H9 (cell line): ENCODE data around the gene ERC2. TPM values are rescaled to one million over a fixed set of nuclear protein-coding genes. Genes with fewer than 3 reads are reported as not detected.
A peak's percentile ranks its signal among the peaks of the same experiment; 100 is the strongest.

ENCODE experiments used
- DNase-seq: peaks from one replicate; pipeline ENCODE4 v3.0.0-alpha.2; 2017
- H2AFZ ChIP-seq: one replicate; pipeline ENCODE4 v1.6.1; 2013; ENCODE audit warnings: mild to moderate bottlenecking, low read length, control low read depth, moderate library complexity
- H2AK5ac ChIP-seq: 2 replicates; pipeline ENCODE4 v1.6.1; 2013; ENCODE audit warnings: low read length, control low read depth, mixed read lengths; ENCODE audit not compliant: insufficient read length
- H2BK120ac ChIP-seq: one replicate; pipeline ENCODE4 v1.6.1; 2013; ENCODE audit warnings: low read depth, mild to moderate bottlenecking, low read length, control low read depth, inconsistent platforms; ENCODE audit not compliant: poor library complexity, severe bottlenecking
- H2BK12ac ChIP-seq: 2 replicates; pipeline ENCODE4 v1.6.1; 2013; ENCODE audit warnings: low read length, control low read depth, mixed read lengths, low read depth; ENCODE audit not compliant: insufficient read length
- H2BK15ac ChIP-seq: 2 replicates; pipeline ENCODE4 v1.6.1; 2013; ENCODE audit warnings: low read depth, low read length, control low read depth
- H2BK20ac ChIP-seq: one replicate; pipeline ENCODE4 v1.6.1; 2013; ENCODE audit warnings: low read depth, mild to moderate bottlenecking, low read length, control low read depth, inconsistent platforms; ENCODE audit not compliant: poor library complexity, severe bottlenecking
- H2BK5ac ChIP-seq: 2 replicates; pipeline ENCODE4 v1.6.1; 2013; ENCODE audit warnings: low read length, control low read depth, mixed read lengths; ENCODE audit not compliant: insufficient read length
- H3K14ac ChIP-seq: 2 replicates; pipeline ENCODE4 v1.6.1; 2013; ENCODE audit warnings: low read length, control low read depth; ENCODE audit not compliant: insufficient read depth
- H3K18ac ChIP-seq: 2 replicates; pipeline ENCODE4 v1.6.1; 2013; ENCODE audit warnings: low read depth, mild to moderate bottlenecking, mixed read lengths, low read length, control low read depth; ENCODE audit not compliant: insufficient read length
- H3K23ac ChIP-seq: 2 replicates; pipeline ENCODE4 v1.6.1; 2013; ENCODE audit warnings: low read length, control low read depth, mixed read lengths, low read depth; ENCODE audit not compliant: insufficient read length
- H3K23me2 ChIP-seq: 2 replicates; pipeline ENCODE4 v1.6.1; 2013; ENCODE audit warnings: low read depth, mild to moderate bottlenecking, mixed read lengths, low read length, control low read depth; ENCODE audit not compliant: insufficient read length, poor library complexity, severe bottlenecking
- H3K27ac ChIP-seq: 2 replicates; pipeline ENCODE4 v1.5.1; 2013; ENCODE audit warnings: low read length, control low read depth, mixed read lengths, low read depth; ENCODE audit not compliant: insufficient read length
- H3K27me3 ChIP-seq: 2 replicates; pipeline ENCODE4 v1.6.1; 2013; ENCODE audit warnings: low read length, control low read depth, inconsistent platforms; ENCODE audit not compliant: insufficient read depth
- H3K4ac ChIP-seq: 2 replicates; pipeline ENCODE4 v1.6.1; 2013; ENCODE audit warnings: low read depth, mild to moderate bottlenecking, control low read depth, inconsistent platforms, low read length, moderate library complexity
- H3K4me1 ChIP-seq: 2 replicates; pipeline ENCODE4 v1.6.1; 2013; ENCODE audit warnings: low read length, control low read depth, inconsistent platforms; ENCODE audit not compliant: insufficient read depth
- H3K4me2 ChIP-seq: 2 replicates; pipeline ENCODE4 v1.6.1; 2013; ENCODE audit warnings: low read length, control low read depth, mixed read lengths; ENCODE audit not compliant: insufficient read length, insufficient read depth
- H3K56ac ChIP-seq: 2 replicates; pipeline ENCODE4 v1.6.1; 2013; ENCODE audit warnings: low read depth, mild to moderate bottlenecking, mixed read lengths, low read length, control low read depth; ENCODE audit not compliant: insufficient read length
- H3K79me1 ChIP-seq: 2 replicates; pipeline ENCODE4 v1.6.1; 2013; ENCODE audit warnings: low read depth, mild to moderate bottlenecking, moderate library complexity, low read length, control low read depth, inconsistent platforms; ENCODE audit not compliant: insufficient read depth, poor library complexity, severe bottlenecking
- H3K79me2 ChIP-seq: 2 replicates; pipeline ENCODE4 v1.6.1; 2013; ENCODE audit warnings: low read length, control low read depth, inconsistent platforms; ENCODE audit not compliant: insufficient read depth
- H3K9ac ChIP-seq: 2 replicates; pipeline ENCODE4 v1.6.1; 2013; ENCODE audit warnings: low read length, control low read depth, mixed read lengths; ENCODE audit not compliant: insufficient read length; ENCODE audit errors: extremely low read depth
- H3K9me3 ChIP-seq: one replicate; pipeline ENCODE4 v1.6.1; 2013; ENCODE audit warnings: low read depth, low read length, inconsistent platforms; ENCODE audit not compliant: control insufficient read depth
- H3T11ph ChIP-seq: one replicate; pipeline ENCODE4 v1.6.1; 2013; ENCODE audit warnings: mild to moderate bottlenecking, low read length, control low read depth, inconsistent platforms
- H4K20me1 ChIP-seq: one replicate; pipeline ENCODE4 v1.6.1; 2013; ENCODE audit not compliant: control insufficient read depth, insufficient read length, insufficient read depth
- H4K5ac ChIP-seq: 2 replicates; pipeline ENCODE4 v1.6.1; 2013; ENCODE audit warnings: low read depth, mild to moderate bottlenecking, mixed read lengths, low read length, control low read depth; ENCODE audit not compliant: insufficient read length
- H4K8ac ChIP-seq: replicated peaks from 2 replicates; pipeline ENCODE4 v1.6.1; 2013; ENCODE audit warnings: low read length, control low read depth, mixed read lengths, low read depth; ENCODE audit not compliant: insufficient read length
- H4K91ac ChIP-seq: 2 replicates; pipeline ENCODE4 v1.6.1; 2013; ENCODE audit warnings: low read depth, mild to moderate bottlenecking, moderate library complexity, mixed read lengths, low read length, control low read depth; ENCODE audit not compliant: insufficient read length
- H3K27ac Mint-ChIP-seq, 3 experiments: 2 replicates in 2 of 3; 3 replicates in 1 of 3; pipeline ENCODE4 v1.8.0; 2020 to 2021; ENCODE audit warnings: mixed read lengths in 3 of 3, mild to moderate bottlenecking in 1 of 3, moderate library complexity in 1 of 3
- H3K27me3 Mint-ChIP-seq: 2 replicates; pipeline ENCODE4 v1.8.0; 2021; ENCODE audit warnings: low read depth, mild to moderate bottlenecking, moderate library complexity, mixed read lengths
- H3K36me3 Mint-ChIP-seq, 3 experiments: 2 replicates in 2 of 3; 3 replicates in 1 of 3; pipeline ENCODE4 v1.8.0; 2020 to 2021; ENCODE audit warnings: low read depth in 3 of 3, mixed read lengths in 3 of 3; ENCODE audit not compliant: insufficient read depth in 1 of 3
- H3K4me1 Mint-ChIP-seq, 2 experiments: 2 replicates each; pipeline ENCODE4 v1.8.0; 2020; ENCODE audit warnings: mixed read lengths in 2 of 2
- H3K4me3 Mint-ChIP-seq, 2 experiments: 2 replicates in 1 of 2; 3 replicates in 1 of 2; pipeline ENCODE4 v1.8.0; 2020 to 2021; ENCODE audit warnings: mild to moderate bottlenecking in 2 of 2, mixed read lengths in 2 of 2, moderate library complexity in 1 of 2
- H3K9me3 Mint-ChIP-seq, 2 experiments: 2 replicates in 1 of 2; 3 replicates in 1 of 2; pipeline ENCODE4 v1.8.0; 2020; ENCODE audit warnings: mild to moderate bottlenecking in 2 of 2, mixed read lengths in 2 of 2, moderate library complexity in 1 of 2
- CTCF ChIP-seq: fragments of 200-600 bp; sonication (generic); conservative IDR thresholded peaks from 3 replicates; pipeline ENCODE4 v1.8.0; 2021; ENCODE audit warnings: antibody characterized with exemption, mild to moderate bottlenecking
- WGBS: extraction: QIAGEN DNeasy Blood & Tissue Kit; methylation state at CpG from one replicate; pipeline ENCODE4 v1.1.7; 2013; ENCODE audit warnings: missing lambda C conversion rate, low lambda C conversion rate, mixed read lengths; ENCODE audit not compliant: insufficient read length; ENCODE audit errors: extremely low coverage; 5-methylcytosine and 5-hydroxymethylcytosine counted together
- total RNA-seq: library from RNA; stranded (reverse); gene quantifications from 2 replicates; pipeline ENCODE4 v1.2.1, GENCODE V29; 2021

The ERC2 gene
- total RNA-seq, 1 experiment from 2014 or later, result 15.4 TPM

DNA sequence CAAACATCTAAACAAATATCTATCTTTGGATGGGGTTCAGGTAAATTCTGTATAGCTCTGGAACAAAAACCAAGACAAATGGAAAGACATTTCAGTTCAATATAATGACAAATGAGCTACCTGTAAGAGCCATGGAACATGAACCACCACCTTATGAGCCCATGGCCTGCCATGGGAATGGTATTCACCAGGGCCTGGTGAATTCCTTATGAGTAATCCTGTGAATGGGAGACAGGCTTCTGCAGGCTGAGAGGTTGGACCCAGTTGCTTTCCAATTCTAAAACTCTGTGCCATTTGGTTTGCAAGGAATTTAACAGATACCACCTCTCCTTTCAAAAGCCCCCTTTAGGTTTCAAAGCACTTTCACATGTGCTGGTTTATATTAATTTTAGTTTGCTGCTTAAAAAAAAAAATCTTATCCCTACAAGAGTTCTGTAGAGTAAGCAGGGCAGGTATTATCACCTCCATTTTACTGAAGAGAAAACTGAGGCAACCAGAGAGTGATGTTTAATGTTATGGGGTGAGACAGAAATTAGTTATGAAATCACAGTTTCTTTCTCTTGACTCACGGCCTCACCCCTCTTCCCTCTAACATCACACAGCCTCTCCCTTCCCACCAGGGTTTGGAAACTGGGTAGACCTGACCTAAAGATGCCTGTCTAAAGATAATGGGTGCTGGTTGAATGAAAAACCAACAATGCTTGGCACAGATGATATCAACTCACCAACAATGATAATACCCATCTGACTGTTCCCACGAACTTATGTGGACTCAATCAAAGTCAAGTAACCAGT is 583.6 kb downstream of the ERC2 start:
- Histone ChIP-seq H3K23me2 (no peaks in the 10 kb centered on the region), H4K91ac (no peak overlapping the region), H3K4ac (no peak overlapping the region), H3K18ac (no peak overlapping the region), H3K23ac (no peak overlapping the region), H3K79me1 (no peaks in the 10 kb centered on the region), H4K8ac (no peak overlapping the region), H2AFZ (no peak overlapping the region), H3K14ac (no peak overlapping the region), H3K79me2 (no peaks in the 10 kb centered on the region), H3T11ph (no peak overlapping the region), H2BK12ac (no peak overlapping the region), H4K20me1 (no peaks in the 10 kb centered on the region), H2BK120ac (no peak overlapping the region), H3K9me3 (no peaks in the 10 kb centered on the region), H2BK20ac (no peak overlapping the region), H2BK5ac (no peak overlapping the region), H2BK15ac (no peak overlapping the region), H3K4me2 (no peak overlapping the region), H3K27me3 (no peaks in the 10 kb centered on the region), H3K4me1 (no peaks in the 10 kb centered on the region), H2AK5ac (no peak overlapping the region), H3K9ac (no peak overlapping the region), H3K56ac (no peak overlapping the region), H4K5ac (no peak overlapping the region), H3K27ac (no peak overlapping the region)
- no peaks in the 10 kb centered on the region; a peak in 1 of 7 replicates for H3K36me3 Mint-ChIP-seq
- H3K9me3 Mint-ChIP-seq, result no peaks in the 10 kb centered on the region
- H3K27ac Mint-ChIP-seq, result peak overlapping the region in 1 of 3 experiments; percentile 94; a peak in 1 of 7 replicates
- WGBS, result no CpG with 5 or more reads among the region's 2 CpGs
- H3K4me3 Mint-ChIP-seq, result no peak overlapping the region
- DNase-seq, result no peak
- H3K4me1 Mint-ChIP-seq, result peaks cover 29 to 48% of the 10 kb centered on the region in 2 experiments
- H3K27me3 Mint-ChIP-seq, result no peaks in the 10 kb centered on the region
- TF ChIP-seq CTCF, result no peak
